ENCODE results near the gene IFIT1.
A peak's percentile ranks its signal among the peaks of the same experiment; 100 is the strongest.
"Not testable (repeated sequence)": the region's sequence is repeated elsewhere in the genome, so short reads cannot be mapped to it uniquely, and the experiment has no call there.

IFIT1 gene

GRCh38 chr10:89391907-89392756, at the start of gene IFIT1:
Gene IFIT1, plus strand, starts transcription at chr10:89392623. Its CDS starts 90 bp downstream, at chr10:89392713.
- peak; percentile 92 for FAIRE-seq

GRCh38 chr10:89343089-89343767, 49.2 kb upstream of the IFIT1 start:
- no peak for FAIRE-seq

DNA sequence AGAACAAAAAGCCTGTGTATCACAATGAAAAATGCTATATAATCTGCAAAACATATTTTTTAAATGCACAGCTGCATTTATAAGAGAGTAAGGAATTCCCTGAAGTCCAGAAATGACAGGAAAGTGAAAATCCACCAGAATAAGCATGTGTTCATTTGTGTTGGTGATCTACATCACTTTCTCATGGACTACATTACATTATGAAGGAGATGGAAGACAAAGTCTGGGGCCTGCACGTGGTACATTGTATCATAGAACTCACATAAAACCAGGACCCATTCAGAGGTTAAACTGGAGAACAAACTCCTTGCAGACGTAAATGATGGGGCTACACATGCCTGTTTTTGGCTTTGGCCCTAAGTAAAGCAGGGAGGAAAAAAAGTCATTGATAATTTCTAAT, 48.3 kb upstream of the IFIT1 start:
- FAIRE-seq = no peak

GRCh38 chr10:89345367-89346000, 46.9 kb upstream of the IFIT1 start:
- no peak for FAIRE-seq

DNA sequence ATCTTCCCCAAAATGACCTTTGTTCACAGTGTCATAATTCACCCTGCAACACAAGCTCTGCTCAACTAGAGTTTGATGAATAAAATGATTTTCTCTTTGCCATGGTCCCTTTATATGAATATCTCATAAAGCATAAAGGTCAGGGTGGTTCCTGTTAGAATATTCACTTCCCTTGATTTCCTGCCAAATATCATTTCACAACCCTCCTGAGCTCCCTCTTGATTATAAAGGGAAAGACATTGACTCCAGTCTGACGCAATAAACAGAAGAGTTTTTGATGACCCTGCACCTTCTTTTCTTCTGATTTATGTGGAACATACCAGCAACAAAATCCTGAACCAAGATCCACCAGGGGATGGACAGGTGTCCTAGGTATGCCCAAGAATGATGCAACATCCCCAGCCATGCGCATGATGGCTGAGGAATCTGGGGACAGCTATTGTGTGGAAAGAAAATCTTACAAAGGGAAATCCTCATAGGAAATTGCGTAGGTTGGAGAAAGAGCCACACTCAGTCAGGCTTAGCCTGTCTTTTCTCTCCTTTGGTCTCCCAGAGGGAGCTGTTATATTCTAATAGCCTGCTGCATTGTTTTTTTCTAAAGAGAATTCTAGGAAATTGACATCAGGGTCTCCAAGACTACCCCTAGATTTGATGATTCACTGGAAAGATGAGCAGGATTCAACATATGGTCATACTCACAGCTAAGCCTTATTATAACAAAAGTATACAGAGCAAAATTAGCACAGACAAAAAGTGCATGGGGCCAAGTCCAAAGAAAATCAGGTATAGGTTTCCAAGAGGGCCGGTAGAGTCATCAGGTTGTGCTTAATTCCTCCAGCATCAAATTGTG, 45.8 kb upstream of the IFIT1 start:
- FAIRE-seq = no peak

DNA sequence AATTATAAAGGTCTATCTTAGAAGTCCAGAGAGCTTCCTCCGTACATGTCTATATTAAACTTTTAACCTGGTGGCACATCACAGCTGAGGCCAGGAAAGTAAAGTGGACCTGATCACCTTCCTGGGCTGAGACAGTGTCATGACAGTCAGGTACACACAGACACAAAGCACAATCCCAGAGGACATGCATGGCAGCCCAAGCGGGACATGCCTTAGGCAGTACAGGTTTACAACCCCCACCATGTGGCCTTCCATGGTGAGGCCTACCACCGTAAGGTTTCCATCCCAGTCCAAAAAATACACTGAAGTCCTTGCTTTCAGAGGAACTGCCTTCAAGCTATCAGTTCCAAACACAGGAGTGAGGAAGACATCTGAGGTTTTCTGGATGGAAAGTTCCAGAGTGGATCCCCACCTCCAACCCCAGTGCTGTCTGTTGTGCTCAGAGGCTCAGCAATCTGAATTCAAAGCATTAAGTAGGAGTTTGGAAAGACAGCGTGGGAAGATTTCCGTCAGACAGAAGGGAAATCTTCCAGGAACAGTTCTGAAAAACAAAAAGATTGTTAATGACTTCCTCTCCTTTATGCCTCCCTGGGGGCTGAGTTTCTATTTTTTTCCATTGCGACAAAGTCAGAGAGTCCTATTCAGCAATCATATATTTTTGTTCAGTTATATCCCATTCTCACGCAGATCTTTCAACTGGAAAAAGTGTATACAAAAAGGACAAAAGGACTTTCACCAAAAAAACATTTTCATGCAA, 44.5 kb upstream of the IFIT1 start:
- no peak for FAIRE-seq

GRCh38 chr10:89348481-89348880, 43.9 kb upstream of the IFIT1 start:
- FAIRE-seq = no peak

GRCh38 chr10:89348975-89349374, 43.4 kb upstream of the IFIT1 start:
- FAIRE-seq = no peak

GRCh38 chr10:89350631-89351315, 41.6 kb upstream of the IFIT1 start:
- FAIRE-seq = not testable (repeated sequence)

GRCh38 chr10:89351412-89351779, 41.0 kb upstream of the IFIT1 start:
- no peak for FAIRE-seq

GRCh38 chr10:89351780-89352597, 40.4 kb upstream of the IFIT1 start:
- FAIRE-seq = no peak

- FAIRE-seq = no peak
These were observed 39.6 kb upstream of the IFIT1 start for GRCh38 chr10:89352802-89353201.

- FAIRE-seq = no peak
These were observed 37.0 kb upstream of the IFIT1 start for GRCh38 chr10:89355394-89355931.

- FAIRE-seq = no peak
These were observed 35.3 kb upstream of the IFIT1 start for GRCh38 chr10:89357096-89357495.

GRCh38 chr10:89357975-89358374, 34.4 kb upstream of the IFIT1 start:
- no peak for FAIRE-seq

GRCh38 chr10:89360157-89360556, 32.3 kb upstream of the IFIT1 start:
- FAIRE-seq = no peak

DNA sequence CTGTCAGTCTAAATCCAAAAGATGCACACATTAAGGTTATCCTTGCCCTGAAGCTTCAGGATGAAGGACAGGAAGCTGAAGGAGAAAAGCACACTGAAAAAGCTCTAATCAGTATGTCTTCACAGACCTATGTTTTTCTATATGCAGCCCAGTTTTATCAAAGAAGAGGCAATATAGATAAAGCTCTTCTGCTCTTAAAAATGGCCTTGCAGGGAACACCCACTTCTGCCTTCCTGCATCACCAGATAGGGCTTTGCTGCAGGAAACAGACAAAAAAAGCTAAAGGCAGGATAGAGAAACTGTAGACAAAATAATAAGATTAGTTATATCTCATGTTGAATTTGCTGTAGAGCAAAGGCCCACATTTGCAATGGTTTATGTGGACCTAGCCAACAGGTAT, 29.5 kb upstream of the IFIT1 start:
- no peak for FAIRE-seq

DNA sequence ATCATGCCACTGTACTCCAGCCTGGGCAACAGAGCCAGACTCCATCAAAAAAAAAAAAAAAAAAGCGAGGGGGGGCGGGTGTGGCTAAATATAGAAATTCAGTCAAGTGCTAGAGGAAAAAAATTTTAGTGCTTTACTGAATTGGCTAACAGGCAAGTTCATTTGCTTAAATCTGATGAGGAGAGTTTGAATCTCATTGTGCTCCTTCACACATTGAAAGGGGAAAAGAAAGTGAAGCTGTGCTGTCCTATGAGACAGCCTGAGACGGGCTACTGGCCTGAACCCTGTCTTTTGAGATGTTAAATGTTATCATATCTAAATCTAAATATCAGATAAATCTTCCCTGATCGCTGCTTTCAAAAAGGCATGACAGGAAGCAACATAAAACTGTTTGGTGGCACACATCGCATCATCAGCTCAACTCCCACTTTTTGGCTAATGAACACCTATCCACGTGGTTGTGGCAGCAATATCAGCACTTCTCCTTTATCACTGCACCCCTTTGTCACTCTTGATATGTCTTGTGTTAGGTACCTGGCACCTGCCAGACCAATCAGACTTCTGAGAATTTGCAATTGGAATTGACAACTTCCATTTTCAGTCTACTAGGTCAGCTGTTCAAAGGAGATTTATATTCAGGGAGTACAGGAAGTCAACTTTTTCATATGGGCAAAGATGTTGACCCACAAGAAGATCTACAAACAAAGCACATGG, 28.5 kb upstream of the IFIT1 start:
- no peak for FAIRE-seq

GRCh38 chr10:89364531-89364930, 27.9 kb upstream of the IFIT1 start:
- FAIRE-seq = no peak

DNA sequence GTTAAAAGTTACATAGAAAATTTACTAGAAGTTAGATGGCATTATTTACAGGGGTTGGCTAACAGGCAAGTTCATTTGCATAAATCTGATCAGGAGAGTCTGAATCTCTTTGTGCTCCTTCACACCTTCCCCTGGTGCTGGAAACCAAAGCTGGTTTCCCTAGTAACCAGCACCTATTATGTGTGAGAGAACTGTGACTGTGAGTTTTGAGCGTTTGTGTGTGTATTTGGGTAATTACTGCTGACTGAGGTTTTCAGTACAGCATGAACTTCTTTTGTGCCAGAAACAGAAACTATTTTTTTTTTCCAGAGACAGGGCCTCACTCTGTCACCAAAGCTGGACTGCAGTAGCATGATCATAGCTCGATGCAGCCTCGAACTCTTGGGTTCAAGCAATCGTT, 24.9 kb upstream of the IFIT1 start:
- FAIRE-seq = peak; percentile 58
